Spleen (tissue), 7 donors: Measurements from ENCODE around the gene GRPEL1.
"Not testable (repeated sequence)": the region's sequence is repeated elsewhere in the genome, so short reads cannot be mapped to it uniquely, and the experiment has no call there.

Source experiments
- CTCF ChIP-seq, 11 experiments: fragments of 200-600 bp in 7 of 11; fragments of 450-650 bp in 4 of 11; sonication (generic) in 4 of 11; IDR thresholded peaks in 8 of 11; conservative IDR thresholded peaks in 3 of 11; 1 replicate in 7 of 11; 2 replicates in 4 of 11; pipeline versions ENCODE4 v1.4.0 to v1.8.0; 2016 to 2021; ENCODE audit warnings: antibody characterized with exemption in 11 of 11, inconsistent platforms in 4 of 11, mild to moderate bottlenecking in 1 of 11
- POLR2A ChIP-seq, 3 donors: fragments of 450-650 bp; IDR thresholded peaks; one replicate each; pipeline ENCODE4 v1.5.1; 2017; ENCODE audit warnings: antibody characterized with exemption in 3 of 3, mild to moderate bottlenecking in 1 of 3
- POLR2AphosphoS5 ChIP-seq, 3 donors: sonication (generic); formaldehyde crosslinking; IDR thresholded peaks; one replicate each; pipeline ENCODE4 v1.5.1; 2017; ENCODE audit warnings: antibody characterized with exemption in 3 of 3
- donor health status: DM: no; HTN: no; CAD: no; lungs with moderate emphysema.
- donor health status: DM: no; HTN: no; CAD: no.
- donor health status: DM: no; HTN: no; CAD: no.

GRCh38 chr4:7102516-7102909 is 34.6 kb upstream of the GRPEL1 start:
- TF ChIP-seq POLR2A (IDR thresholded peaks at IDR 0.05); CTCF (IDR thresholded peaks at IDR 0.05 in 8 of 11, conservative IDR thresholded peaks at IDR 0.05 in 3 of 11); POLR2AphosphoS5 (IDR thresholded peaks at IDR 0.05): not testable (repeated sequence)
